ENCODE data around the gene TRIM66. TPM values are rescaled to one million over a fixed set of nuclear protein-coding genes. Genes with fewer than 3 reads are reported as not detected.
A peak's percentile ranks its signal among the peaks of the same experiment; 100 is the strongest.

Gene TRIM66
- total RNA-seq, 4 donors from 2014 or later = 1.4 to 12.9 (median 3.1) TPM

- peaks cover 5 to 100% of the 10 kb centered on the region in 2 donors for H3K36me3 ChIP-seq
- TF ChIP-seq POLR2A (IDR thresholded peaks at IDR 0.05) = no peak
- no peak for TF ChIP-seq POLR2AphosphoS5 (IDR thresholded peaks at IDR 0.05)
- TF ChIP-seq EP300 (IDR thresholded peaks at IDR 0.05) = no peak
- TF ChIP-seq CTCF (IDR thresholded peaks at IDR 0.05) = no peak
- 43 to 90% methylated on average over 4 to 5 of the region's 5 CpGs for WGBS, 2 donors (ENCODE audit: low coverage in 1 of 2)
- H3K9me3 ChIP-seq = no peaks in the 10 kb centered on the region
- peaks cover 0 to 48% (median 13%) of the 10 kb centered on the region in 3 donors for H3K4me1 ChIP-seq
- no peaks in the 10 kb centered on the region for H3K27me3 ChIP-seq
- ATAC-seq = no peak
- peak overlapping the region; percentile 32 to 97 (median 92) for H3K27ac ChIP-seq
- H3K4me3 ChIP-seq = no peak overlapping the region
These were observed 15.9 kb upstream of the TRIM66 start for GRCh38 chr11:8698379-8698851.

GRCh38 chr11:8697054-8697453 lies 14.6 kb upstream of the TRIM66 start:
- peaks cover 5 to 100% of the 10 kb centered on the region in 2 donors for H3K36me3 ChIP-seq
- H3K4me3 ChIP-seq = no peak overlapping the region
- peaks cover 0 to 35% (median 13%) of the 10 kb centered on the region in 3 donors for H3K4me1 ChIP-seq
- H3K27me3 ChIP-seq = no peaks in the 10 kb centered on the region
- TF ChIP-seq EP300 (IDR thresholded peaks at IDR 0.05) (no peak), CTCF (IDR thresholded peaks at IDR 0.05) (no peak), POLR2AphosphoS5 (IDR thresholded peaks at IDR 0.05) (no peak), POLR2A (IDR thresholded peaks at IDR 0.05) (no peak)
- no peaks in the 10 kb centered on the region for H3K9me3 ChIP-seq
- H3K27ac ChIP-seq = peak overlapping the region in 2 of 4 donors; percentile 89 to 96
- no peak for ATAC-seq
- 73 to 92% methylated on average over 2 of the region's 3 CpGs for WGBS, 2 donors (ENCODE audit: low coverage in 1 of 2)

- ATAC-seq = no peak
- Histone ChIP-seq H3K9me3 (no peaks in the 10 kb centered on the region), H3K4me1 (peaks cover 0 to 6% (median 2%) of the 10 kb centered on the region in 3 donors), H3K27me3 (no peaks in the 10 kb centered on the region), H3K27ac (peak overlapping the region in 3 of 4 donors; percentile 28 to 51 (median 46)), H3K4me3 (no peak overlapping the region), H3K36me3 (peaks cover 5 to 83% of the 10 kb centered on the region in 2 donors)
- WGBS, 2 donors (ENCODE audit: low coverage in 1 of 2) = 65 to 84% methylated on average over 4 to 5 of the region's 5 CpGs
- TF ChIP-seq POLR2A (IDR thresholded peaks at IDR 0.05) = no peak
- no peak for TF ChIP-seq CTCF (IDR thresholded peaks at IDR 0.05)
- peak; percentile 39 for TF ChIP-seq POLR2AphosphoS5 (IDR thresholded peaks at IDR 0.05)
- TF ChIP-seq EP300 (IDR thresholded peaks at IDR 0.05) = no peak
These were observed 11.7 kb upstream of the TRIM66 start for GRCh38 chr11:8694137-8694536.

GRCh38 chr11:8693555-8693954 lies 11.1 kb upstream of the TRIM66 start:
- TF ChIP-seq EP300 (IDR thresholded peaks at IDR 0.05) (no peak), CTCF (IDR thresholded peaks at IDR 0.05) (no peak), POLR2AphosphoS5 (IDR thresholded peaks at IDR 0.05) (no peak), POLR2A (IDR thresholded peaks at IDR 0.05) (no peak)
- ATAC-seq = no peak
- whole genome bisulfite sequencing, 2 donors (ENCODE audit: low coverage in 1 of 2) = 86 to 96% methylated on average over 1 to 6 of the region's 7 CpGs
- Histone ChIP-seq H3K27me3 (no peaks in the 10 kb centered on the region), H3K9me3 (no peaks in the 10 kb centered on the region), H3K27ac (peak overlapping the region in 3 of 4 donors; percentile 28 to 51 (median 46)), H3K4me1 (peaks cover 0 to under 1% (median 0%) of the 10 kb centered on the region in 3 donors), H3K36me3 (peaks cover 5 to 77% of the 10 kb centered on the region in 2 donors), H3K4me3 (no peak overlapping the region)

- peaks cover 5 to 72% of the 10 kb centered on the region in 2 donors for H3K36me3 ChIP-seq
- no peak overlapping the region for H3K4me3 ChIP-seq
- WGBS, 2 donors (ENCODE audit: low coverage in 1 of 2) = 64 to 68% methylated on average over 4 of the region's 6 CpGs
- H3K9me3 ChIP-seq = no peaks in the 10 kb centered on the region
- no peak for TF ChIP-seq CTCF (IDR thresholded peaks at IDR 0.05)
- TF ChIP-seq POLR2AphosphoS5 (IDR thresholded peaks at IDR 0.05) = no peak
- TF ChIP-seq POLR2A (IDR thresholded peaks at IDR 0.05) = no peak
- no peak for TF ChIP-seq EP300 (IDR thresholded peaks at IDR 0.05)
- H3K4me1 ChIP-seq = peaks cover 0 to 5% (median 3%) of the 10 kb centered on the region in 3 donors
- peak overlapping the region in 3 of 4 donors; percentile 28 to 51 (median 46) for H3K27ac ChIP-seq
- H3K27me3 ChIP-seq = no peaks in the 10 kb centered on the region
- no peak for ATAC-seq
These were observed 10.6 kb upstream of the TRIM66 start for GRCh38 chr11:8693010-8693551.

Data from gastroesophageal sphincter (tissue), 4 donors.